Measurements from ENCODE around the gene OR10A4. TPM values are rescaled to one million over a fixed set of nuclear protein-coding genes. Genes with fewer than 3 reads are reported as not detected.
"Not testable (repeated sequence)": the region's sequence is repeated elsewhere in the genome, so short reads cannot be mapped to it uniquely, and the experiment has no call there.

The OR10A4 gene
- total and polyA plus RNA-seq, 2 of the 4 experiments (the other 2 are of a cell fraction) = not detected

DNA sequence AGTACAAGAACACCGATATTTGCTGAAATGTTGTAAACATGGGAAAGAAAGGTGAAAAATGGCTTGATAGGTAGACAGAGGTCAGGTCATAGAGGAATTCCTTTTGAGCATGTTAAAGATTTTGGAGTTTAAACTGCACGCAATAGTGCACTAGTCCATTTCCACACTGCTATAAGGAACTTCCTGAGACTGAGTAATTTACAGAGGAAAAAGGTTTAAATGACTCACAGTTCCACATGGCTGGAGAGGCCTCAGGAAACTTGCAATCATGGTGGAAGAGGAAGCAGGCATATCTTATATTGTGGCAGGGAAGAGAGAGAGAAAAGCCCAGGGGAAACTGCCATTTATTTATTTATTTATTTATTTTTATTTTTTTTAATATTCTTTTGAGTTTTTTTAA, 25.9 kb upstream of the OR10A4 start:
- ChIA-PET POLR2A (ENCODE audit: unreplicated experiment) (no interaction called here), CTCF (no interaction called here)
- Histone ChIP-seq H3K79me1 (ENCODE audit: low read depth in 1 of 2, low read length in 2 of 2) (no peaks in the 10 kb centered on the region), H2BK5ac (ENCODE audit: low read depth, low read length, poor library complexity, severe bottlenecking) (no peak overlapping the region), H3K18ac (ENCODE audit: low read depth, low read length) (no peak overlapping the region), H4K91ac (ENCODE audit: insufficient read depth, low read depth, low read length) (no peak overlapping the region), H2BK20ac (ENCODE audit: low read depth, low read length) (no peak overlapping the region), H2AK9ac (replicated peaks; ENCODE audit: low read depth, low read length, poor library complexity) (no peak overlapping the region), H3K56ac (ENCODE audit: extremely low read depth, insufficient read depth, low read length) (no peak overlapping the region), H3K9me3 (ENCODE audit: control insufficient read depth, insufficient read depth, low read length) (peaks cover 1% of the 10 kb centered on the region; the same call in 1 of the 2 replicates), H3K27ac (ENCODE audit: insufficient read depth, low read length) (no peak overlapping the region), H3K4ac (ENCODE audit: low read depth, low read length) (no peak overlapping the region), H3K9ac (ENCODE audit: low read depth, low read length) (no peak overlapping the region), H4K5ac (ENCODE audit: low read depth, low read length) (no peak overlapping the region), H3K4me1 (ENCODE audit: control insufficient read depth, insufficient read depth, low read length) (no peaks in the 10 kb centered on the region), H2BK15ac (ENCODE audit: low read depth, low read length) (no peak overlapping the region), H2BK120ac (ENCODE audit: low read depth, low read length) (no peak overlapping the region), H3K14ac (replicated peaks; ENCODE audit: low read depth, low read length) (no peak overlapping the region), H3K4me3 (ENCODE audit: insufficient read depth, low read depth, low read length) (no peak overlapping the region), H3K4me2 (ENCODE audit: low read depth, low read length) (no peak overlapping the region), H4K20me1 (ENCODE audit: insufficient read depth, low read length) (no peaks in the 10 kb centered on the region), H3K27me3 (ENCODE audit: control insufficient read depth, insufficient read depth, low read length) (no peaks in the 10 kb centered on the region), H4K8ac (ENCODE audit: low read depth in 2 of 2, low read length in 2 of 2) (no peak overlapping the region), H3K23ac (ENCODE audit: low read depth, low read length) (no peak overlapping the region), H3K9me1 (ENCODE audit: insufficient read depth, low read length) (no peaks in the 10 kb centered on the region), H2AFZ (replicated peaks; ENCODE audit: low read length, poor library complexity) (no peak overlapping the region), H3K36me3 (ENCODE audit: control insufficient read depth, insufficient read depth, low read length) (no peaks in the 10 kb centered on the region), H2AK5ac (ENCODE audit: low read depth, low read length) (no peak overlapping the region)
- ATAC-seq (ENCODE audit: low read depth) (no peak), DNase-seq (no peak)
- BruUV-seq (replicated peaks) = no TSS peak
- in situ Hi-C loops (cut with MboI; ENCODE audit: low sequenced_read_pairs) = no loop called here
- no peak for TF ChIP-seq MXI1 (IDR thresholded peaks at IDR 0.05; ENCODE audit: borderline replicate concordance, low read depth, low read length)
- TF ChIP-seq CEBPB (IDR thresholded peaks at IDR 0.05; ENCODE audit: low read depth, low read length) = no peak
- no peak for TF ChIP-seq MAZ (IDR thresholded peaks at IDR 0.05; ENCODE audit: borderline replicate concordance, low read depth, low read length)
- no peak for TF ChIP-seq FOS (IDR thresholded peaks at IDR 0.05; ENCODE audit: low read depth, low read length)
- TF ChIP-seq SMC3 (IDR thresholded peaks at IDR 0.05; ENCODE audit: low read depth, low read length) = no peak
- no peak for TF ChIP-seq MAFK (IDR thresholded peaks at IDR 0.05; ENCODE audit: low read depth, low read length)
- TF ChIP-seq, protein P1, sequence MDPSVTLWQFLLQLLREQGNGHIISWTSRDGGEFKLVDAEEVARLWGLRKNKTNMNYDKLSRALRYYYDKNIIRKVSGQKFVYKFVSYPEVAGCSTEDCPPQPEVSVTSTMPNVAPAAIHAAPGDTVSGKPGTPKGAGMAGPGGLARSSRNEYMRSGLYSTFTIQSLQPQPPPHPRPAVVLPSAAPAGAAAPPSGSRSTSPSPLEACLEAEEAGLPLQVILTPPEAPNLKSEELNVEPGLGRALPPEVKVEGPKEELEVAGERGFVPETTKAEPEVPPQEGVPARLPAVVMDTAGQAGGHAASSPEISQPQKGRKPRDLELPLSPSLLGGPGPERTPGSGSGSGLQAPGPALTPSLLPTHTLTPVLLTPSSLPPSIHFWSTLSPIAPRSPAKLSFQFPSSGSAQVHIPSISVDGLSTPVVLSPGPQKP (IDR thresholded peaks at IDR 0.05; ENCODE audit: borderline replicate concordance, low read depth, low read length) = no peak
- dilution Hi-C loops (cut with HindIII; ENCODE audit: low sequenced_read_pairs, unreplicated experiment) = no loop called here
- WGBS, 2 experiments (ENCODE audit: extremely low coverage in 2 of 2, insufficient read length in 1 of 2) = no CpG with 5 or more reads among the region's 2 CpGs
- intact Hi-C loops (cut with micrococcal nuclease) = no loop called here

- H2AK5ac ChIP-seq (ENCODE audit: low read depth, low read length); H2AK9ac ChIP-seq (replicated peaks; ENCODE audit: low read depth, low read length, poor library complexity); H2BK5ac ChIP-seq (ENCODE audit: low read depth, low read length, poor library complexity, severe bottlenecking); H3K4me3 ChIP-seq (ENCODE audit: insufficient read depth, low read depth, low read length); POLR2A ChIA-PET (ENCODE audit: unreplicated experiment); H3K56ac ChIP-seq (ENCODE audit: extremely low read depth, insufficient read depth, low read length); CTCF ChIA-PET; H2AFZ ChIP-seq (replicated peaks; ENCODE audit: low read length, poor library complexity); H4K20me1 ChIP-seq (ENCODE audit: insufficient read depth, low read length); BruUV-seq (replicated peaks); DNase-seq; H3K4me1 ChIP-seq (ENCODE audit: control insufficient read depth, insufficient read depth, low read length); H3K4me2 ChIP-seq (ENCODE audit: low read depth, low read length); H3K4ac ChIP-seq (ENCODE audit: low read depth, low read length); H3K27me3 ChIP-seq (ENCODE audit: control insufficient read depth, insufficient read depth, low read length); H2BK15ac ChIP-seq (ENCODE audit: low read depth, low read length); in situ Hi-C loops (cut with MboI; ENCODE audit: low sequenced_read_pairs); H3K36me3 ChIP-seq (ENCODE audit: control insufficient read depth, insufficient read depth, low read length); H4K91ac ChIP-seq (ENCODE audit: insufficient read depth, low read depth, low read length); H3K9me3 ChIP-seq (ENCODE audit: control insufficient read depth, insufficient read depth, low read length); dilution Hi-C loops (cut with HindIII; ENCODE audit: low sequenced_read_pairs, unreplicated experiment); ATAC-seq (ENCODE audit: low read depth); H4K5ac ChIP-seq (ENCODE audit: low read depth, low read length); H3K18ac ChIP-seq (ENCODE audit: low read depth, low read length); H4K8ac ChIP-seq (ENCODE audit: low read depth in 2 of 2, low read length in 2 of 2); H3K79me1 ChIP-seq (ENCODE audit: low read depth in 1 of 2, low read length in 2 of 2); H3K23ac ChIP-seq (ENCODE audit: low read depth, low read length); H2BK20ac ChIP-seq (ENCODE audit: low read depth, low read length); intact Hi-C loops (cut with micrococcal nuclease); H2BK120ac ChIP-seq (ENCODE audit: low read depth, low read length); H3K9ac ChIP-seq (ENCODE audit: low read depth, low read length); H3K9me1 ChIP-seq (ENCODE audit: insufficient read depth, low read length); H3K14ac ChIP-seq (replicated peaks; ENCODE audit: low read depth, low read length); H3K27ac ChIP-seq (ENCODE audit: insufficient read depth, low read length): not testable (repeated sequence)
- WGBS, 2 experiments (ENCODE audit: extremely low coverage in 2 of 2, insufficient read length in 1 of 2) = no CpG with 5 or more reads among the region's 6 CpGs
Measured at GRCh38 chr11:6854801-6855200, 21.6 kb upstream of the OR10A4 start.

Measured in IMR-90 (cell line).